LHCN-M2 (cell line): Measurements from ENCODE around the gene BRF1. TPM values are rescaled to one million over a fixed set of nuclear protein-coding genes. Genes with fewer than 3 reads are reported as not detected.
"Not testable (repeated sequence)": the region's sequence is repeated elsewhere in the genome, so short reads cannot be mapped to it uniquely, and the experiment has no call there.

Source experiments
- DNase-seq: peaks from one replicate; pipeline ENCODE4 v3.0.0-alpha.2; 2012; ENCODE audit warnings: low read depth
- total RNA-seq: library from RNA; depleted of rRNA; stranded (reverse); fragments of >200 nt; gene quantifications from 2 replicates; pipeline ENCODE4 v1.2.3, GENCODE V29; 2014

The BRF1 gene
- total RNA-seq, 1 experiment from 2014 or later: 28.2 TPM

DNA sequence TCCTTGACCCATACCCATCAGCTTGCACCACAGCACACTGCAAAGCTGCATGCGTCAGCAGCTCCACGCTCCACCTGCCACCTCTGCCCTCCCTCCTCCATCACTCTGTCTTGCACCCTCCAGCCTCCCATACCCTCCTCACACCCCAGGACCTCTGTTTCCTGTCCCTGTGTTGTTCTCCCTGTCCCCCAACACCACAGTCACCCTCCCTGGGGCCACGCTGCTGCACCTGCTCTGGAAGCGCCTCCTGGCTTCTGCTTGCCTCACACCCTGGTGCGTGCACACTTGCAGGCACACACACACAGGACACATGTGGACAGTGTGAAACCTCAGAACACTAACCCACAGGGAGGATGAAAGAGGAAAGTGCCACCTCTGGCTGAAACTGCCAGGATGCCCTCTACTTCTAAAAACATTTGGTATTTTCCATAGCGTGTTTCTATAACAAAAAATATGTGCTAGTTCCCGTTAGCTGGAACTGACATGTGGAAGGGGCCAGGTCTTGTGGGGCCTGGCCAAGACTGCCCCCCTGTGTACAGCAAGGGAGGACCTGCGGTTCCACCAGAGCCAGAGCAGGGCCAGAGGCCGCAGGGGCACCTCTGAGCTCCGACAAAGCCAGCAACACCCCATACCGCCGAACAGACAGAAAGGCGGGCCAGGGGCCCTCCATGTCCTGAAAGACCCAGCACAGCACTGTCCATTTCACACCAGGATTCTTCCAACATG, 10.0 kb downstream of the BRF1 start:
- no peak for DNase-seq

DNA sequence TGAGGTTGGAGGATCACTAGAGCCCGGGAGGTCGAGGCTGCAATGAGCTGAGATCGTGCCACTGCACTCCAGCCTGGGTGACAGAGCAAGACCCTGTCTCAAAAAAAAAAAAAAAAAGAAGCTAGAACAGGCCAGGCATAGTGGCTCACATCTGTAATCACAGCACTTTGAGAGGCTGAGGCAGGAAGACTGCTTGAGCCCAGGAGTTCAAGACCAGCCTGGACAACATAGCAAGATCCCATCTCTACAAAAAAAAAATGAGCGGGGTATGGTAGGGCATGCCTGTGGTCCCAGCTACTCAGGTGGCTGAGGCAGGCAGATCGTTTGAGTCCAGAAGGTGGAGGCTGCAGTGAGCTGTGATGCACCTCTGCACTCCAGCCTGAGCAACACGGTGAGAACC, 11.9 kb downstream of the BRF1 start:
- DNase-seq: not testable (repeated sequence)

DNA sequence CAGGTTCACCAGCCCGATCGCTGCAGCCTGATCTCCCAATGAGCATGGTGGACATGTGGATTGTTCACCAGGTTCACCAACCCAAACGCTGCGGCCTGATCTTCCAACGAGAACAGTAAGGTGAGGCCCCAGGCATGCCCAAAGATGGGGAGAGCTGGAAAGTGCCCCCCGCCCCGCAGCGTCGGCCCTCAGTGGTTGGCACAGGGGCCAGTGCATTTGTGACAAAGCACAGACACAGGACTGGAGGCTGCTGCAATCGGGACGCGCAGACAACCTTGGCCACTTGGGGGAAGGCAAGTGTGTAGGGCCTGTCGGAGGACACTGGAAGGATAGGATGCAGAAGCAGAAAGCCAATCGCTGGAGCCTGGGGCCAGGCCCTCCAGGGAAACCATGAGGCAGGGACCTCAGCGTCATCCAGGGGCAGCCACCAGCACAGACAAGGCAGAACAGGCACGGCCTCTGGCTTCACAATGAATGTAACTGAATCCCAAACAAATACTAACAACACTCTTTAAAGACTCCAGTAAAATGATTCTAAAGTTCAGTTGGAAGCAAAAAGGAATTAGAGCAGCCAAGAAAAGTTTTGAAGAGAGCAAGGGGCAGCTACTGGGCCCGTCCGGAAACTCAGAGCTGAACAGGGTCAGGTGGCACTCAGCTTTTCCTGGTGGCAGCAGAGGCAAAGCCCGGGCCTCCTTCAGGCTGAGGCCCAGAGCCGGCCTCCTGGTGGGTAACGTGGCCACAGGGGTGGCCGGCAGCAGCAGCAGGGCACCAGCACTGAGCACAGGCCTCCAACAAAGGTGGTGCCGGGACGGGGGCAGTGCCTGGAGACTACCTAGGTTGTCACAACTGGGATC, 13.3 kb downstream of the BRF1 start:
- no peak for DNase-seq

GRCh38 chr14:105286759-105287144, 14.0 kb downstream of the BRF1 start:
- no peak for DNase-seq

DNA sequence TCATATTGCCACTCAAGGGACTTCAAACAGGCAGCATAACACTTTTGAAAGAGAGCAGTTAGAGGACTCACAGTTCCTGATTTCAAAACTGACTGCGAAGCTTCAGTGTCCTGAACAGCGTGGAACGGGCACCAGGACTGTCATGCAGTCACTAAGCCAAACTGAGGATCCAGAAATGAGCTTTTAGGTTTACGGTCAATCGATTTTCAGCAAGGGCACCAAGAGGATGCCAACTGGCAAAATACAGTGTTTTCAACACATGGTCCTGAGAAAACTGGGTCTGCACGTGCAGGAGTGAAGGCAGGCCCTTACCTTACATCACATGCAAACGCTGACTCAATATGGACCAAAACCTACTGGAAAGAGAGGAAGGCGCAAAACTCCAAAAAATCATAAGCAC, 15.6 kb downstream of the BRF1 start:
- DNase-seq: no peak

- no peak for DNase-seq
Observed at GRCh38 chr14:105283899-105284298, 16.9 kb downstream of the BRF1 start.

DNA sequence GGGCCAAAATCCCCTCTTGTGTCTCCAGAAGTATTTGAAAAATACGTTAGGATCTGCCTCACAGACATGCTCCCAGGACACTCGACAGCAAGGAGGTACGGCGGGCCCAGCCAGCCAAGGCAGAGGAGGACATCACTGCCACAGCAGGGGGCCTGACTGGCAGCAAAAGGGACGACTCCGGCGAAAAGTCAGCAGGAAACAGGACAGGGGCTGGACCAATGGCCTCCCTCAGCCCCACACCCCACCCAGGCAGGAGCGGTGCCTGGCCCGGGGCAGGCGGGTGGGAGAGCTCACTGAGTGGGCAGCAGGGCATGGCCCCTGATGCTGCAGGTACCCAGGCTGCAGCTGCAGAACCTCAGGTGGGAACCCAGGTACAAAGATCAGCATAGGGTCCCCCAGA, 17.8 kb downstream of the BRF1 start:
- no peak for DNase-seq

- no peak for DNase-seq
Observed at GRCh38 chr14:105282098-105282725, 18.6 kb downstream of the BRF1 start.

DNA sequence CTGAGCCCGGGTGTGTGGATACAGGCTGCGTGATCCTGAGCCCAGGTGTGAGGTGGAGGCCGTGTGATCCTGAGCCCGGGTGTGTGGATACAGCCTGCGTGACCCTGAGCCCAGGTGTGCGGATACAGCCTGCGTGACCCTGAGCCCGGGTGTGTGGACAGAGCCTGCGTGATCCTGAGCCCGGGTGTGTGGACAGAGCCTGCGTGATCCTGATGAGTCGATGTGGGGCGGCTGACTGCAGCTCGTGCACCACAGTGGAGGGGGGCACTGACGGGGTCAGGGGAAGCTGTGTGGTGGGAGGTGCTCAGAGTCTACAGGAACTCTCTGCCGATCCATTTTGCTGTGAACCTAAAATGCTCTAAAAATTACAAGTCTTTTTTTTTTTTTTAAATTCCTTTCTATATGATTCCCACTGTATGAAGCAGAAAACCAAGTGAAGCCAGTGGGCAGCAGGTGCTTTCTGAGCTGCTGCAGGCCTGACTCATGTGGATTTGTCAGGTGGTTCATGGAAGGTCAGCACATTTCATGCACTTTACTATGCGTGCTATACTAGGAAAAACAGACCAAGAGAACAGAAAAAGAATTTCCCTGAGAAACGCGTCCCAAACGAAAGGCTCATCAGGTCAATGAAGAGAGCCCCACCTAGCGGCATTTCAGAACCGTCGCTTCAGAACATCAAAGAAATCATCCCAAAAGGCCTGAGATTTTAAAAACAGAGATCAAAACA, 19.3 kb downstream of the BRF1 start:
- peak; percentile 79 for DNase-seq

DNA sequence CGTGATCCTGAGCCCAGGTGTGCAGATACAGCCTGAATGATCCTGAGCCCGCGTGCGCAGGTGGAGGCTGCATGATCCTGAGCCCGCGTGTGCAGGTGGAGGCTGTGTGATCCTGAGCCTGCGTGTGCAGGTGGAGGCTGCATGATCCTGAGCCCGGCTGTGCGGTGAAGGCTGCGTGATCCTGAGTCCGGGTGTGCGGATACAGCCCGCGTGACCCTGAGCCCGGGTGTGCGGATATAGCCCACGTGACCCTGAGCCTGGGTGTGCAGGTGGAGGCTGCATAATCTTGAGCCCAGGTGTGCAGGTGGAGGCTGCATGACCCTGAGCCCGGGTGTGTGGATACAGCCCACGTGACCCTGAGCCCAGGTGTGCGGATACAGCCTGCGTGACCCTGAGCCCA, 20.3 kb downstream of the BRF1 start:
- DNase-seq: no peak

DNA sequence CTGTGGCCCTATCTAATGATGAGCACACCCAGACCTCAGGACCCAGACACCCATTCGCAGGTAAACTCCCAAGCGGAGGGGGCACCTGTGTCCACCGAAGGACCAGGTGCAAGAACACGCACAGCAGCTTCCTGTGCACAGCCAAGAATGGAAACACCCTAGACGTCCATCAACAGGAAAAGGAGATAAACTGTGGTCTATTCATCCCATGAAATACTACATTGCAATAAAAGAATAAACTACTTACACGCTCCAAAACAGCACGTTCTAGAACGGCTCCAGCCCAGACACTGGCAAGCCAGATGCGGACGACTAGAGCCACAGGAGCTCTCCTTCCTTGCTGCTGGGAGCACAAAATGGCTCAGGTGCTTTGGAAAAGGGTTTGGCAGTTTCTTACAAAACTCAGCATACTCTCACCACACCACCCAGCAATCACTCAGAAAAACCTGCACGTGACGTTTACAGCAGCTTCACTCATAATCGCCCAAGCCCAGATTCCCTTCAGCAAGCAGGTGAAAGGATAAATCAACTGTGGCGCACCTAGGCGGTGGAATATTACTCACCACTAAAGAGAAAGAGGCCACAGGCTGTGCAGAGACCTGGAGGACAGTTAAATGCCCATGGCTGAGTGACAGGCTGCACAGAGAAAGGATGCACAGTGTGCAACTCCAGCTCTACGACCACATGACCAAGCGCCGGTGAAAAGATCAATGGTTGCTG, 21.0 kb downstream of the BRF1 start:
- DNase-seq: no peak

DNA sequence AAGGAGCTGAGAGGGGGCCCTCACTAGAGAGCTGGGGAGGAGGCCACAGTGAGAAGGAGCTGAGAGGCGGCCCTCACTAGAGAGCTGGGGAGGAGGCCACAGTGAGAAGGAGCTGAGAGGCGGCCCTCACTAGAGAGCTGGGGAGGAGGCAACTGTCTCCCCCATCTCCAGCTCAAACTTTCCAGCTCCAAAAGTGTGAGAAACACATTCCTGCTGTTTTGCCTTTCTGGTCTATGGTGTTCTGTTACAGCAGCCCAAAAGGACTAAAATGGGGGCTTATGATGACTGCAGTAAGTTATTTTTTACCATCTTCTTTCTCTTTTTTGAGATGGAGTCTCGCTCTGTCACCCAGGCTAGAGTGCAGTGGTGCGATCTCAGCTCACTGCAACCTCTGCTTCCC, 23.4 kb downstream of the BRF1 start:
- not testable (repeated sequence) for DNase-seq

- peak; percentile 69 for DNase-seq
Observed at GRCh38 chr14:105275267-105275946, 25.4 kb downstream of the BRF1 start.

- DNase-seq: no peak
Observed at GRCh38 chr14:105274637-105275036, 26.2 kb downstream of the BRF1 start.

DNA sequence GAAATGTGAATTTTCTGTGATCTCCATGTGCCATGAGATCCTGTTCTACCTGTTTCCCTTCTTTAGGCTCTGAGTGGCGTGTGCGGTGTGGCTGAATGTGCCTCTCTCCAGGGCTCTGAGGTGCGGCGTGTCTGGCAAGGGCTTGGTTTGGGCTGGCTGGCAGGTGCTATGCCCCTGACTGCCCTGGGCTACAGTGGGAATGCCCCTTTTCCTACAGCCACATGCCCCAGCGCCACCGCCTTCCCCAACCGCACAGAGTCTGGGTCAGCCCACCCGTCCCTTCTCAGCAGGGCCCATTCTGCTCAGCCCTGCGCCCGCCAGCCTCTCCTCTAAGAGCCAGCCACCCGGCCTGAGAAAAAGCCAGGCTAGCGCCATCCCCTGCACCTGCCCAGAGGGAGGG, 27.7 kb downstream of the BRF1 start:
- DNase-seq: no peak

GRCh38 chr14:105272623-105273022, 28.2 kb downstream of the BRF1 start:
- no peak for DNase-seq

GRCh38 chr14:105271224-105271890, 29.4 kb downstream of the BRF1 start:
- no peak for DNase-seq

DNA sequence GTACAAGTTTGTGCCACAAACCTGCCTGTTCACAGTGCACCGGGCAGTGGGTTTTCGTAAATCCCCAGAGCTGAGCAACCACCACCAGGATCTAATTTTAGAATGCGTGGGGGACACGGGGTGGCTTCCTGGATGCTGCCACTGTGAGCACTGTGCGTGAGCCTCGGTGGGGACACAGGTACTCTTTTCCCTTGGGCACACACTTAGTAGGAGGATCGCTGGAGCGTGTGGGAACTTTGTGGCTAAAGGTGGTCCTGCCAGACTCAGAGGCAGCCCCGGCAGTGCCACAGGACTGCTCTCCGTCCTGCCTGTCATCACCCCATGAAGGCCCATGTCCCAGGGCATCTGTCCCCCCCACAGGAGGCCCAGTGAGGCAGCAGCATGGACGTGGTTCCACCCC, 31.4 kb downstream of the BRF1 start:
- no peak for DNase-seq

- no peak for DNase-seq
Observed at GRCh38 chr14:105268736-105269354, 32.0 kb downstream of the BRF1 start.
